Activated T-helper 1 cell treated with anti-CD3 and anti-CD28 coated beads, Interleukin-2, amount 50 U/mL, for 16 hours (primary cell): Measurements from ENCODE around the gene TAS2R8.

ENCODE experiments used
- DNase-seq, 2 donors: peaks; one replicate each; pipeline ENCODE4 v3.0.0-alpha.2; 2020; ENCODE audit warnings: low read depth in 1 of 2, low spot score in 1 of 2

TAS2R8 gene

GRCh38 chr12:10756194-10756593 is 50.9 kb downstream of the TAS2R8 start:
- DNase-seq, result no peak
